HUES64 (cell line): Measurements from ENCODE around the gene GPR27.

ENCODE experiments used
- H3K27ac ChIP-seq: 2 replicates; pipeline ENCODE4 v1.7.0; 2013; ENCODE audit warnings: low read depth, low read length, inconsistent platforms
- H3K27me3 ChIP-seq: 2 replicates; pipeline ENCODE4 v1.6.1; 2013; ENCODE audit warnings: mild to moderate bottlenecking, low read length; ENCODE audit not compliant: insufficient read depth
- H3K36me3 ChIP-seq: 2 replicates; pipeline ENCODE4 v1.6.1; 2013; ENCODE audit warnings: mild to moderate bottlenecking, low read length; ENCODE audit not compliant: insufficient read depth
- H3K4me1 ChIP-seq: 2 replicates; pipeline ENCODE4 v1.6.1; 2013; ENCODE audit warnings: mild to moderate bottlenecking, low read length, moderate library complexity; ENCODE audit not compliant: insufficient read depth
- H3K4me3 ChIP-seq: 2 replicates; pipeline ENCODE4 v1.5.1; 2013; ENCODE audit warnings: mild to moderate bottlenecking, low read length, moderate library complexity
- H3K9ac ChIP-seq: 2 replicates; pipeline ENCODE4 v1.6.1; 2013; ENCODE audit warnings: mild to moderate bottlenecking, low read depth, low read length
- H3K9me3 ChIP-seq: 2 replicates; pipeline ENCODE4 v1.6.1; 2013; ENCODE audit warnings: low read depth, low read length; ENCODE audit not compliant: insufficient read depth
- WGBS: fragments of 150-250, 120-280 bp; methylation state at CpG from one replicate; pipeline ENCODE4 v1.1.7; 2013; ENCODE audit warnings: missing lambda C conversion rate; 5-methylcytosine and 5-hydroxymethylcytosine counted together

The GPR27 gene

DNA sequence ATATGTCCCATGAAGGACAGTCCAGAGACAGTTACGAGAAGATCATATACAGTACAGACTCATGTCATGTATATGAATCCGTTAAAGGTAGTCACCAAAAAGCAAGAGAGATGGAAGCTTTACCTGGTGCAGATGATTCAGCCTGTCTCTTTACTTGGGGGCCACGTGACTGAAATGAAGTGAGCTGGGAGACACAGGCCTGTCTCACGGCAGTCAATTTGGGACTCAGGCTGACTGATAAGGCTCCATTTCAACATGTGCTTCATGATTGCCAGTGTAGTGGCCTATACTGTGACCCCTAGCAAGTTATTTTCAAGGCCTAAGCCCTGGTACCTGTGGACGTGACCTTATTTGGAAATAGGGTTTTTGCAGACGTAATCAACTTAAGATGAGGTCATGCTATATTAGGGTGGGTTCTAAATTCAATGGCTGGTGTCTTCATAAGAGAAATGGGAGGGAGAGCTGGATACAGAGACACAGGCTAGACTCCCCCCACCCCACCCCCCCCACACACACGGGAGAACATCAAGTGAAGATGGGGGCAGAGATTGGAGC is 34.3 kb downstream of the GPR27 start:
- Histone ChIP-seq H3K4me3 (no peak overlapping the region), H3K36me3 (no peaks in the 10 kb centered on the region), H3K27me3 (peaks cover 59% of the 10 kb centered on the region), H3K27ac (no peak overlapping the region), H3K9me3 (no peaks in the 10 kb centered on the region), H3K4me1 (peaks cover 25% of the 10 kb centered on the region), H3K9ac (no peak overlapping the region)
- WGBS = 90% methylated on average over 6 of the region's 7 CpGs

- Histone ChIP-seq H3K36me3 (no peaks in the 10 kb centered on the region), H3K27me3 (peaks cover 39% of the 10 kb centered on the region), H3K9ac (no peak overlapping the region), H3K27ac (no peak overlapping the region), H3K4me1 (peaks cover 11% of the 10 kb centered on the region), H3K9me3 (no peaks in the 10 kb centered on the region), H3K4me3 (no peak overlapping the region)
- WGBS = 94% methylated on average over 1 of the region's 1 CpG
Observed at GRCh38 chr3:71789922-71790321, 36.3 kb downstream of the GPR27 start.

GRCh38 chr3:71791634-71792033 is 38.0 kb downstream of the GPR27 start:
- H3K4me1 ChIP-seq = peaks cover 2% of the 10 kb centered on the region; the same call in 1 of the 2 replicates
- no peak overlapping the region for H3K9ac ChIP-seq
- no peaks in the 10 kb centered on the region for H3K36me3 ChIP-seq
- 86% methylated on average over 1 of the region's 1 CpG for WGBS
- H3K27me3 ChIP-seq = peaks cover 22% of the 10 kb centered on the region
- no peak overlapping the region for H3K4me3 ChIP-seq
- no peaks in the 10 kb centered on the region for H3K9me3 ChIP-seq
- no peak overlapping the region for H3K27ac ChIP-seq

DNA sequence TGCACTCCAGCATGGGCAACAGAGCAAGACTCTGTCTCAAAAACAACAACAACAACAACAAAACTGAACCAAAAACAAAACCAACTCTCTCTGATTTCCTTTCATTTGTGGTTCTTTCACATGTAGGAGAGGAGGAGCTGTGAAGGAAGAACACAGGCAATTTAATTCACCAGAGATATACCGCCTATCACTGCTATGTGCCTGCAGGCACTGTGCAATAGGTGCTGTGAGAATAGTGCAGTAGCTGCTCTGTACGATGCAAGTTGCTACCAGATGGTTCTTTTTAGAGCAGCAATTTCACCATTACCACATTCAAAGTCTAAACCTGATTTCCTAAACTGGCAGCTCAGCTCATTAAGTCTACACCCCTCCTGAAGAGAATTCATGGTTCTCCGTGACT is 42.6 kb downstream of the GPR27 start:
- WGBS = 94% methylated on average over 3 of the region's 3 CpGs
- H3K36me3 ChIP-seq = no peaks in the 10 kb centered on the region
- no peak overlapping the region for H3K27ac ChIP-seq
- no peaks in the 10 kb centered on the region; the same call in 1 of the 2 replicates for H3K27me3 ChIP-seq
- no peak overlapping the region for H3K4me3 ChIP-seq
- H3K9ac ChIP-seq = no peak overlapping the region
- no peaks in the 10 kb centered on the region for H3K9me3 ChIP-seq
- peaks cover 16% of the 10 kb centered on the region for H3K4me1 ChIP-seq

GRCh38 chr3:71797455-71797854 is 43.8 kb downstream of the GPR27 start:
- H3K36me3 ChIP-seq = no peaks in the 10 kb centered on the region
- no peak overlapping the region for H3K4me3 ChIP-seq
- H3K27ac ChIP-seq = no peak overlapping the region
- H3K9me3 ChIP-seq = no peaks in the 10 kb centered on the region
- H3K9ac ChIP-seq = no peak overlapping the region
- peaks cover 22% of the 10 kb centered on the region for H3K4me1 ChIP-seq
- H3K27me3 ChIP-seq = no peaks in the 10 kb centered on the region; the same call in 1 of the 2 replicates
- WGBS = 94% methylated on average over 7 of the region's 7 CpGs

DNA sequence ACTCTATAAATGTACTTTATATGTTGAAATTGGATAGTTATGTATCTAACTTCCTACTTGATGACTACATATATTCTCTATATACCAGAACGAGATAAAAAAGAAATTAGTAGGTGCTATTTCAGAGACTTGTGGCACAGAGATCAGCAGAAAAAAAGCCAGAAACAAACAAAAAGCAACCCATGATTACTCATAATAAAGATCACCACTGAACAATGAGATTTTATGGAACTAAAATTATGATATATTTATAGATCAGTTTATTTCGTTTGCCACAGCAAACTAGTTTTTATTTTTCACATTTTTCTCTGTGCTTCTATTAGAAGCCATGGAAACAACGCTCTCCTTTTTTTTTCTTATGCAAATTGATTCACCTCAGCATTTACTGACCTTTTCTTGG is 46.4 kb downstream of the GPR27 start:
- Histone ChIP-seq H3K27ac (no peak overlapping the region), H3K9me3 (no peaks in the 10 kb centered on the region), H3K4me3 (no peak overlapping the region), H3K4me1 (peaks cover 25% of the 10 kb centered on the region), H3K36me3 (no peaks in the 10 kb centered on the region), H3K27me3 (no peaks in the 10 kb centered on the region; the same call in 1 of the 2 replicates), H3K9ac (no peak overlapping the region)
- 29% methylated on average over 2 of the region's 3 CpGs for WGBS

GRCh38 chr3:71801986-71802385 is 48.3 kb downstream of the GPR27 start:
- Histone ChIP-seq H3K36me3 (no peaks in the 10 kb centered on the region), H3K9ac (no peak overlapping the region), H3K27ac (no peak overlapping the region), H3K4me1 (peaks cover 25% of the 10 kb centered on the region), H3K4me3 (no peak overlapping the region), H3K9me3 (no peaks in the 10 kb centered on the region), H3K27me3 (no peaks in the 10 kb centered on the region; the same call in 1 of the 2 replicates)
- WGBS = 97% methylated on average over 2 of the region's 2 CpGs

- WGBS = 87% methylated on average over 3 of the region's 3 CpGs
Observed at GRCh38 chr3:71803248-71803647, 49.6 kb downstream of the GPR27 start.

GRCh38 chr3:71805199-71805598 is 51.5 kb downstream of the GPR27 start:
- H3K36me3 ChIP-seq = no peaks in the 10 kb centered on the region
- no peaks in the 10 kb centered on the region for H3K9me3 ChIP-seq
- WGBS = 93% methylated on average over 3 of the region's 3 CpGs
- H3K27me3 ChIP-seq = no peaks in the 10 kb centered on the region; the same call in 1 of the 2 replicates
- H3K9ac ChIP-seq = no peak overlapping the region
- H3K27ac ChIP-seq = no peak overlapping the region
- H3K4me1 ChIP-seq = peaks cover 17% of the 10 kb centered on the region
- no peak overlapping the region for H3K4me3 ChIP-seq

More at GRCh38 chr3:71803248-71803647, 49.6 kb downstream of the GPR27 start:
- Histone ChIP-seq H3K27ac (no peak overlapping the region), H3K27me3 (no peaks in the 10 kb centered on the region), H3K36me3 (no peaks in the 10 kb centered on the region), H3K9me3 (no peaks in the 10 kb centered on the region), H3K4me3 (no peak overlapping the region), H3K9ac (no peak overlapping the region), H3K4me1 (peaks cover 25% of the 10 kb centered on the region)

DNA sequence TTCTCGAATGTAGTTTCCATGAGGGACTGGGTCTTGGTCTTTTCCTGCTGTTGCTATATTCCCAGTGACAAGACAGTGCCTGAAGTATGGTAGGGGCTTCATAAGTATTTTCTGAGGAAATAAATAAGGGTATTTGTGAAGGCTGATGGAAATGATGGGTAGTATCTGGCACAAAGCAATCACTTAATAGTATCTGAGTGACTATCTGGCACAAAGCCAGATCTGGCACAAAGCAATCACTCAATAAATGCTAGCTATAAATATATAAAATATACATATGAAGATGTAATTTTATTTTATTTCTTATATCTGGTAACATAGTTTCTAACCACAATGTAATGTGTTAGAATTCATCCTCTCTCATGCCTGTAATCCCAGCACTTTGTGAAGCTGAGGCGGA is 52.0 kb downstream of the GPR27 start:
- no peaks in the 10 kb centered on the region for H3K36me3 ChIP-seq
- WGBS = 93% methylated on average over 2 of the region's 2 CpGs
- peaks cover 13% of the 10 kb centered on the region; the same call in 1 of the 2 replicates for H3K4me1 ChIP-seq
- H3K27ac ChIP-seq = no peak overlapping the region
- no peaks in the 10 kb centered on the region; the same call in 1 of the 2 replicates for H3K27me3 ChIP-seq
- no peak overlapping the region for H3K4me3 ChIP-seq
- no peaks in the 10 kb centered on the region for H3K9me3 ChIP-seq
- H3K9ac ChIP-seq = no peak overlapping the region
